BE2C (cell line): ENCODE measurements around the gene DMRTA2.

Experiments used
- DNase-seq: peaks from one replicate; pipeline ENCODE4 v3.0.0-alpha.2; 2020
- H3K27me3 ChIP-seq: fragments of 250-450 bp; sonication (Bioruptor Pico); 2 replicates; pipeline ENCODE4 v1.5.1; 2020; ENCODE audit warnings: mild to moderate bottlenecking
- H3K36me3 ChIP-seq: fragments of 250-450 bp; sonication (Bioruptor Pico); 2 replicates; pipeline ENCODE4 v1.5.1; 2020; ENCODE audit warnings: mild to moderate bottlenecking
- H3K4me1 ChIP-seq: fragments of 250-450 bp; sonication (Bioruptor Pico); 2 replicates; pipeline ENCODE4 v1.5.1; 2020
- H3K4me3 ChIP-seq: 2 replicates; pipeline ENCODE4 v1.5.1; 2011; ENCODE audit warnings: low read depth, low read length
- H3K9me3 ChIP-seq: fragments of 250-450 bp; sonication (Bioruptor Pico); 2 replicates; pipeline ENCODE4 v1.5.1; 2020
- CTCF ChIP-seq: IDR thresholded peaks from 2 replicates; pipeline ENCODE4 v1.5.1; 2012; ENCODE audit warnings: mild to moderate bottlenecking, low read depth, low read length

Gene DMRTA2

DNA sequence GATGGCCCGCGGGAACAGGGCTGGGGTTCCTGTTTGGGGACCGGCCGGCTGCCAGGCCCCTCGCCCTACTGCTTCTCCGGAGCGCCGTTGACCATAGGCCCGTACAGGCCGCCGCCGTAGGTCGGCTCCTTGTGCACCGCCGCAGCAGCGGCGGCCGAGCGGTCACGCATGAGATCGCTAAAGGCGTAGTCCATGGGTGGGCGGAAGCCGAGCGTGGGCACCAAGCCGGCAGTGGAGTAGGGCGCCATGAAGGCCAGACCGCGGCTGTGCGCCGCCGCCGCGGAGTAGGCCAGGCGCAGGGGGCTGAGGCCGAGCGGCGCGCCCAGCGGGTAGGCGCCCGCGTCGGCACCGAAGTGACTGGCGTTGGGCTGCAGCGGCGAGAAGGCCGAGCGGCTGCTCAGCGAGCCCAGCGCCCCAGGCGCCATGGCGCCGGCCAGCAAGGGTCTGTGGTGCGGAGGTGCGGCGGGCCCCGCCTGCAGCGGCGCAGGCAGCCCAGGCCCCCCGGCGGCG, 4.6 kb downstream of the DMRTA2 start:
- H3K36me3 ChIP-seq: no peaks in the 10 kb centered on the region
- peaks cover 96% of the 10 kb centered on the region for H3K27me3 ChIP-seq
- peak; percentile 41 for DNase-seq
- H3K4me1 ChIP-seq: no peaks in the 10 kb centered on the region
- no peak for TF ChIP-seq CTCF
- no peaks in the 10 kb centered on the region for H3K9me3 ChIP-seq
- peak overlapping the region; percentile 42 for H3K4me3 ChIP-seq

GRCh38 chr1:50417946-50418599, 5.2 kb downstream of the DMRTA2 start:
- H3K27me3 ChIP-seq: peaks cover 96% of the 10 kb centered on the region
- DNase-seq: no peak
- no peaks in the 10 kb centered on the region for H3K36me3 ChIP-seq
- no peaks in the 10 kb centered on the region for H3K9me3 ChIP-seq
- peak overlapping the region; percentile 42 for H3K4me3 ChIP-seq
- no peaks in the 10 kb centered on the region for H3K4me1 ChIP-seq
- TF ChIP-seq CTCF: no peak

GRCh38 chr1:50417507-50417906, 5.7 kb downstream of the DMRTA2 start:
- DNase-seq: no peak
- Histone ChIP-seq H3K4me1 (no peaks in the 10 kb centered on the region), H3K4me3 (no peak overlapping the region), H3K27me3 (peaks cover 91% of the 10 kb centered on the region), H3K36me3 (no peaks in the 10 kb centered on the region), H3K9me3 (no peaks in the 10 kb centered on the region)
- TF ChIP-seq CTCF: no peak

GRCh38 chr1:50416553-50417453, 6.4 kb downstream of the DMRTA2 start:
- Histone ChIP-seq H3K4me1 (no peaks in the 10 kb centered on the region), H3K9me3 (no peaks in the 10 kb centered on the region), H3K27me3 (peaks cover 84% of the 10 kb centered on the region), H3K36me3 (no peaks in the 10 kb centered on the region), H3K4me3 (no peak overlapping the region)
- no peak for DNase-seq
- no peak for TF ChIP-seq CTCF

DNA sequence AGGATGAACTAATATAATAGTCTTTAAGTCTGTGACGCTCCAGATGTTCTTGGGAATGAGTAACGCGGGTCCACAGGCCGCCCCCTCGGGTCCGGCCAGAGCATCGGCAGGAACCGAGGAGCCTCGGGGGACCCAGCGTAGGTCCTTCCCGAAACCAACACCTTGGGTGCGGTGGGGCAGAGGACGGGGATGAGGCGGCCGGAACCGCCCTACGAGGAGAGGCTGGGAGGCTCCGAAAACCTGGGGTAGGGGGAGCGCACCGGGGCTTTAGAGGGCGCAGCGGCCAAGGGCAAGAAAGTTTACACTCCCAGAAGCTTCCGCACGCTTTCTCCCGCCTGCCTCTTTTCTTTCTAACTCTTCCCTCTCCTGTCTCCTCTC, 7.1 kb downstream of the DMRTA2 start:
- Histone ChIP-seq H3K4me3 (no peak overlapping the region), H3K4me1 (no peaks in the 10 kb centered on the region), H3K9me3 (no peaks in the 10 kb centered on the region), H3K36me3 (no peaks in the 10 kb centered on the region), H3K27me3 (peaks cover 77% of the 10 kb centered on the region)
- no peak for DNase-seq
- TF ChIP-seq CTCF: no peak
